ENCODE data around the gene CD59.
"Not testable (repeated sequence)": the region's sequence is repeated elsewhere in the genome, so short reads cannot be mapped to it uniquely, and the experiment has no call there.

CD59 gene

DNA sequence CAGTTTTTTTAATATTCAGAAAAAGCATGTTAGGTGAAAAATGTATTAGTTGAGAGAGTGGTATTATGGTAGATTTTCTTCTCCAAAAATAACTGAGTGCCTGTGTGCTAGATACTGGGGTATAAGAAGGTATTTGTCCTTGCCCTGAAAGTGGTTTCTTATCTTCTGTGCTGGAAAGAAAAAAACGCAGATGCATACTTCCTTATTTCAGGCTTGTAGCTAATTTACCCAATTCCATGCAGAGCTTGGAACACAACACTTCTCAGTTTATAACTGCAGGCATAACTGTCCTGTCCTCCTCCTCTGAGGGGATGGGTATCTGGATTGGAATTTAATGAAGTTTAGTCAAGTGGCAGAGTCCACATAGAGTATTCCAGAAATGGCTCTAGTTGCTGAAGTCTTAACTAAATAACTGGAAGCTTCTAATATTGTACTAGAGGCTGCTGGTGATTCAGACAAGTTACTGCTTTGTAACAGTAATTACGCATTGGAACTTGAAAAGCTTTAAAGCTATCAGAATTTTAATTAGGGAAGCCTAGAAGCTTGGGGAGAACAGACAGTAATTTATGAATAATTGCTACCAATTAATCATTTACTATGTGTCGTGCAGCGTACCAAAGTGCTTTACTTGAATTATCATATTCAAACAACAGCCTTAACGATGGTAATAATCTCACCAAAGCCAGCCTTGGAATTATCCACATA, 22.9 kb downstream of the CD59 start:
- no peaks in the 10 kb centered on the region for H3K9me3 ChIP-seq
- peaks cover 53% of the 10 kb centered on the region for H3K36me3 ChIP-seq
- H3K27me3 ChIP-seq = no peaks in the 10 kb centered on the region
- H3K4me1 ChIP-seq (ENCODE audit: control insufficient read depth in 1 of 2, insufficient read depth in 1 of 2, low read depth in 1 of 2, low read length in 1 of 2) = peaks cover 0 to 6% of the 10 kb centered on the region in 2 experiments
- TF ChIP-seq, protein P1, sequence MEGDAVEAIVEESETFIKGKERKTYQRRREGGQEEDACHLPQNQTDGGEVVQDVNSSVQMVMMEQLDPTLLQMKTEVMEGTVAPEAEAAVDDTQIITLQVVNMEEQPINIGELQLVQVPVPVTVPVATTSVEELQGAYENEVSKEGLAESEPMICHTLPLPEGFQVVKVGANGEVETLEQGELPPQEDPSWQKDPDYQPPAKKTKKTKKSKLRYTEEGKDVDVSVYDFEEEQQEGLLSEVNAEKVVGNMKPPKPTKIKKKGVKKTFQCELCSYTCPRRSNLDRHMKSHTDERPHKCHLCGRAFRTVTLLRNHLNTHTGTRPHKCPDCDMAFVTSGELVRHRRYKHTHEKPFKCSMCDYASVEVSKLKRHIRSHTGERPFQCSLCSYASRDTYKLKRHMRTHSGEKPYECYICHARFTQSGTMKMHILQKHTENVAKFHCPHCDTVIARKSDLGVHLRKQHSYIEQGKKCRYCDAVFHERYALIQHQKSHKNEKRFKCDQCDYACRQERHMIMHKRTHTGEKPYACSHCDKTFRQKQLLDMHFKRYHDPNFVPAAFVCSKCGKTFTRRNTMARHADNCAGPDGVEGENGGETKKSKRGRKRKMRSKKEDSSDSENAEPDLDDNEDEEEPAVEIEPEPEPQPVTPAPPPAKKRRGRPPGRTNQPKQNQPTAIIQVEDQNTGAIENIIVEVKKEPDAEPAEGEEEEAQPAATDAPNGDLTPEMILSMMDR (IDR thresholded peaks at IDR 0.05) = no peak
- H3K4me3 ChIP-seq (ENCODE audit: low read depth in 1 of 2, low read length in 1 of 2) = no peak overlapping the region
- peak overlapping the region; percentile 18 for H3K27ac ChIP-seq

DNA sequence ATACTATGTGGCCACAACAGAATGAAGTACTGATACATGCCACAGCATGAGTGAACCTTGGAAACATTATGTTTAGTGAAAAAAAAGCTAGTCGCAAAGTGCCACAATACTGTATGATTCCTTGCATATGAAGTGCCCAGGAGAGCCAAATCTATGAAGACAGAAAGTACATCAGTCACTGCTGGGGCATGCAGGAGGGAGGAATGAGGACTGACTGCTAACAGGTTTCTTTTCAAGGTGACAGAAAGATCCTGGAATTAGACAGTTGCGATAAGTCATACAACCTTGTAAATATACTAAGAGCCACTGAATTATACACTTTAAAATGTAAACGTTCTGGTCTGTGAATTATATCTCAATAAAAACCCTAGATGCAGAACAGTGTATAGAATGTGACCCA, 23.8 kb downstream of the CD59 start:
- H3K27me3 ChIP-seq = no peaks in the 10 kb centered on the region
- TF ChIP-seq, protein P1 (IDR thresholded peaks at IDR 0.05) = no peak
- peaks cover 50% of the 10 kb centered on the region for H3K36me3 ChIP-seq
- no peak overlapping the region for H3K27ac ChIP-seq
- H3K4me1 ChIP-seq (ENCODE audit: control insufficient read depth in 1 of 2, insufficient read depth in 1 of 2, low read depth in 1 of 2, low read length in 1 of 2) = peaks cover 1 to 7% of the 10 kb centered on the region in 2 experiments
- no peak overlapping the region for H3K4me3 ChIP-seq (ENCODE audit: low read depth in 1 of 2, low read length in 1 of 2)
- no peaks in the 10 kb centered on the region for H3K9me3 ChIP-seq

DNA sequence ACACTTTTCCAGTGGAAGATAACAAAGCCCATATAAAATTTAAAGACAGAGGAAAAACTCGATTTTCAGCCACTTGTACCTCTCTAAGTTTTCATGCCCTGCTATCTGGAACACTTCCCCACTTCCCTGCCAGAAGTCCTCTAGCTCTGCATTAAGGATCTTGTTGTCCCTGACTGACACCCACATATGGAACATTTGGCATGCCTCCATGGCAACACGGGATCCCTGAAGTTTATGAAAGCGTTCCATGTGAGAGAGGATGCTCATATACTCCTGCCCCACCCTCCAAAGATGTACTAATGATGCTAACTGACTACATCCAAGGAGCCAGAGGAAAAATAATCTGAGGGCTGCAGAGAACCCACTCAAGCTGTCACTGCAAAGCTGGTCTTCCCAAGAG, 26.8 kb downstream of the CD59 start:
- no peak overlapping the region for H3K27ac ChIP-seq
- peaks cover 33% of the 10 kb centered on the region for H3K36me3 ChIP-seq
- peaks cover 17 to 23% of the 10 kb centered on the region in 2 experiments for H3K4me1 ChIP-seq (ENCODE audit: control insufficient read depth in 1 of 2, insufficient read depth in 1 of 2, low read depth in 1 of 2, low read length in 1 of 2)

DNA sequence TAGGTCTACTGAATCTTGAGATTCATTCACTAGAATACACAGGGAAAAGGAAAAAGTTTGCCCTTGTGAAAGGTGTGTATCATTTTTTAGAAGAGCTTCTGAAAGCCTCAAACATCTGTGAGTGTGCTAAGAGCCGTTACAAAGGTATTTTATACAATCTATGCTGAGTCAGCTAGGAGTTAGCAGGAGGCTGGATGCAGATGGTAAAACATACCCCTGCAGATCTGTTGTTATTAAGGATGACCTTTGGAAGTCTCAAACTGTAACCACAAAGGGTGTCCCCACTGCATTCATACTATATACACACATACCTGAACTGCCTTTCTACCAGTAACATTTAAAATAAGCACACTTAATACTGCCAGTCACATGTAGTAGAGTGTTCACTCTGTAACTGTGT, 27.2 kb downstream of the CD59 start:
- no peak overlapping the region for H3K4me3 ChIP-seq (ENCODE audit: low read depth in 1 of 2, low read length in 1 of 2)
- H3K36me3 ChIP-seq = peaks cover 29% of the 10 kb centered on the region
- H3K4me1 ChIP-seq (ENCODE audit: control insufficient read depth in 1 of 2, insufficient read depth in 1 of 2, low read depth in 1 of 2, low read length in 1 of 2) = peaks cover 20 to 26% of the 10 kb centered on the region in 2 experiments
- H3K27me3 ChIP-seq = no peaks in the 10 kb centered on the region
- H3K9me3 ChIP-seq = no peaks in the 10 kb centered on the region
- TF ChIP-seq, protein P1 (IDR thresholded peaks at IDR 0.05) = no peak
- no peak overlapping the region for H3K27ac ChIP-seq

More for the DNA sequence above, 26.8 kb downstream of the CD59 start:
- H3K4me3 ChIP-seq (ENCODE audit: low read depth in 1 of 2, low read length in 1 of 2) = no peak overlapping the region
- H3K9me3 ChIP-seq = no peaks in the 10 kb centered on the region
- no peaks in the 10 kb centered on the region for H3K27me3 ChIP-seq
- TF ChIP-seq, protein P1 (IDR thresholded peaks at IDR 0.05) = no peak

DNA sequence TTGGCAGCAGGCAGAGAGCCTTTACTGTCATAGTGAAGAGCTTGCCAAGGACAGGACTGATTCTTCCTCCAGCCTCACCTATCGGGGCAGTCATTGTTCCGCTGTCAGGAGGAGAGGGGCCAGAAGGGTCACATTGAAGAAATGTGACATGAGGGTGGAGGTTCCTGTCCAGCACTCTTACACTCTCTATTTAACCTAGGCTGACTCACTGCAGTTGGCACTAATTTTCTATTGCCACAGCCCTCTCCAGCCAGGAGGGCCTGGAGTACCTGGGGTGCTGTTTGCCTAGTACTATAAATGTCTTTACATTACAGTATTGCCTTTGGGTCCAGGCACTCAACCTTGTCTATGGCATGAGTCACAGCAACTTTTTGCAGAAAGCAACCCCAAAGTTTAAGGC, 28.4 kb downstream of the CD59 start:
- Histone ChIP-seq H3K27ac (peak overlapping the region; percentile 72), H3K36me3 (peaks cover 25% of the 10 kb centered on the region), H3K4me1 (ENCODE audit: control insufficient read depth in 1 of 2, insufficient read depth in 1 of 2, low read depth in 1 of 2, low read length in 1 of 2) (peaks cover 32% of the 10 kb centered on the region in 2 experiments)
- H3K27me3 ChIP-seq; H3K4me3 ChIP-seq (ENCODE audit: low read depth in 1 of 2, low read length in 1 of 2); H3K9me3 ChIP-seq: not testable (repeated sequence)

DNA sequence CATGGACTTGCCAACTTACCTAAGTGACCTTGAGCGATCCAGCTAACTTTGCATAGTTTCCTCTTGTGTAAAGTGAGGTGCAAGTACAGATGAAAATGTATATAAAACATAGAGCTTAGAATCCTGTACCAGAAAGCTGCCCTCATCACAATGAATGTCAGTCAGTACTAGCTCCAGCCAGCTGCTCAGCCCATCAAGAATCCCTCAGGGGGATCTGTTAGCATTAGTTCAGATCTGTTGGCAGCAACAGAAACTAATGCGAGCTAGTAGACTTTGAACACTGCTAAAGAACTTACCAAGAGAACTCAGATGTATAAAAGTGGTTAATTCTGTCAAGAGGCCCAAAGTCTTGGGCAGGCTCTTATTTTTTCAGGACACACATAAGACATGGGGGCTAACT, 29.3 kb downstream of the CD59 start:
- Histone ChIP-seq H3K4me1 (ENCODE audit: control insufficient read depth in 1 of 2, insufficient read depth in 1 of 2, low read depth in 1 of 2, low read length in 1 of 2) (peaks cover 38 to 39% of the 10 kb centered on the region in 2 experiments), H3K27ac (peak overlapping the region; percentile 72), H3K9me3 (no peaks in the 10 kb centered on the region), H3K27me3 (no peaks in the 10 kb centered on the region), H3K4me3 (ENCODE audit: low read depth in 1 of 2, low read length in 1 of 2) (peak overlapping the region in 1 of 2 experiments; percentile 15), H3K36me3 (peaks cover 18% of the 10 kb centered on the region)
- TF ChIP-seq, protein P1 (IDR thresholded peaks at IDR 0.05) = no peak
